Stimulated activated CD8-positive, alpha-beta memory T cell treated with anti-CD3 and anti-CD28 coated beads, Interleukin-4, amount 100 ng/mL, for 24 hours (primary cell): ENCODE measurements around the gene ERAP2.

Experiments used
- DNase-seq: peaks from one replicate; pipeline ENCODE4 v3.0.0-alpha.2; 2020; ENCODE audit warnings: low read depth

ERAP2 gene

GRCh38 chr5:96932026-96932425, 55.7 kb downstream of the ERAP2 start:
- no peak for DNase-seq

GRCh38 chr5:96933764-96934707, 57.7 kb downstream of the ERAP2 start:
- no peak for DNase-seq

- DNase-seq = peak; percentile 90
Observed at GRCh38 chr5:96934708-96935558, 58.6 kb downstream of the ERAP2 start.

- peak; percentile 91 for DNase-seq
Observed at GRCh38 chr5:96935559-96936430, 59.5 kb downstream of the ERAP2 start, which contains the start of gene LNPEP. Gene LNPEP (plus strand): TSS chr5:96936080. CDS start chr5:96936156, 76 bp downstream.

GRCh38 chr5:96936431-96937320, 60.4 kb downstream of the ERAP2 start:
- peak; percentile 22 for DNase-seq

- no peak for DNase-seq
Observed at GRCh38 chr5:96940586-96940985, 64.3 kb downstream of the ERAP2 start.

- DNase-seq = no peak
Observed at GRCh38 chr5:96941140-96941539, 64.8 kb downstream of the ERAP2 start.

GRCh38 chr5:96942078-96942477, 65.8 kb downstream of the ERAP2 start:
- DNase-seq = no peak

GRCh38 chr5:96942911-96943310, 66.6 kb downstream of the ERAP2 start:
- DNase-seq = no peak

GRCh38 chr5:96943799-96944198, 67.5 kb downstream of the ERAP2 start:
- DNase-seq = no peak

- no peak for DNase-seq
Observed at GRCh38 chr5:96945144-96945897, 69.0 kb downstream of the ERAP2 start.

GRCh38 chr5:96946381-96946780, 70.1 kb downstream of the ERAP2 start:
- no peak for DNase-seq

GRCh38 chr5:96952118-96952750, 75.9 kb downstream of the ERAP2 start:
- DNase-seq = no peak

GRCh38 chr5:96952974-96953730, 76.9 kb downstream of the ERAP2 start:
- no peak for DNase-seq

- no peak for DNase-seq
Observed at GRCh38 chr5:96957254-96958049, 81.2 kb downstream of the ERAP2 start.

- no peak for DNase-seq
Observed at GRCh38 chr5:96958977-96959376, 82.7 kb downstream of the ERAP2 start.

- no peak for DNase-seq
Observed at GRCh38 chr5:96961053-96961452, 84.8 kb downstream of the ERAP2 start.

- DNase-seq = no peak
Observed at GRCh38 chr5:96962540-96962991, 86.3 kb downstream of the ERAP2 start.
